ENCODE results near the gene ANKRD33B. TPM values are rescaled to one million over a fixed set of nuclear protein-coding genes. Genes with fewer than 3 reads are reported as not detected.

ANKRD33B gene
- total RNA-seq, 1 experiment from 2014 or later = 6.9 TPM

- Histone ChIP-seq H4K8ac (replicated peaks; ENCODE audit: insufficient read length, low read depth, low read length) (no peak overlapping the region), H3K14ac (ENCODE audit: insufficient read depth, low read length) (no peak overlapping the region), H4K91ac (ENCODE audit: insufficient read length, low read depth, low read length) (no peak overlapping the region), H3K23me2 (ENCODE audit: insufficient read length, low read depth, low read length, poor library complexity, severe bottlenecking) (no peaks in the 10 kb centered on the region), H3K4ac (ENCODE audit: low read depth, low read length) (no peak overlapping the region), H3T11ph (ENCODE audit: low read length) (no peak overlapping the region), H2AK5ac (ENCODE audit: insufficient read length, low read length) (no peak overlapping the region), H2BK12ac (ENCODE audit: insufficient read length, low read depth, low read length) (no peak overlapping the region), H3K27ac (ENCODE audit: insufficient read length, low read depth, low read length) (no peak overlapping the region), H3K27me3 (ENCODE audit: insufficient read depth, low read length) (no peaks in the 10 kb centered on the region), H3K4me2 (ENCODE audit: insufficient read depth, insufficient read length, low read length) (no peak overlapping the region), H3K23ac (ENCODE audit: insufficient read length, low read depth, low read length) (no peak overlapping the region), H3K9me3 (ENCODE audit: control insufficient read depth, low read depth, low read length) (no peaks in the 10 kb centered on the region), H2BK5ac (ENCODE audit: insufficient read length, low read length) (no peak overlapping the region), H3K56ac (ENCODE audit: insufficient read length, low read depth, low read length) (no peak overlapping the region), H2AFZ (ENCODE audit: low read length) (no peak overlapping the region), H3K9ac (ENCODE audit: extremely low read depth, insufficient read length, low read length) (no peak overlapping the region), H3K4me1 (ENCODE audit: insufficient read depth, low read length) (no peaks in the 10 kb centered on the region), H4K20me1 (ENCODE audit: control insufficient read depth, insufficient read depth, insufficient read length) (no peaks in the 10 kb centered on the region), H2BK20ac (ENCODE audit: low read depth, low read length, poor library complexity, severe bottlenecking) (no peak overlapping the region), H3K18ac (ENCODE audit: insufficient read length, low read depth, low read length) (no peak overlapping the region), H2BK120ac (ENCODE audit: low read depth, low read length, poor library complexity, severe bottlenecking) (no peak overlapping the region), H2BK15ac (ENCODE audit: low read depth, low read length) (no peak overlapping the region), H4K5ac (ENCODE audit: insufficient read length, low read depth, low read length) (no peak overlapping the region), H3K79me2 (ENCODE audit: insufficient read depth, low read length) (no peaks in the 10 kb centered on the region), H3K79me1 (ENCODE audit: insufficient read depth, low read depth, low read length, poor library complexity, severe bottlenecking) (no peaks in the 10 kb centered on the region)
- no peak overlapping the region for H3K4me3 Mint-ChIP-seq
- no peak for TF ChIP-seq CTCF (conservative IDR thresholded peaks at IDR 0.05)
- no peaks in the 10 kb centered on the region; a peak in 2 of 5 replicates for H3K9me3 Mint-ChIP-seq
- no peak for DNase-seq
- H3K4me1 Mint-ChIP-seq = peaks cover 13 to 16% of the 10 kb centered on the region in 2 experiments
- no peak overlapping the region for H3K27ac Mint-ChIP-seq
- H3K36me3 Mint-ChIP-seq (ENCODE audit: insufficient read depth in 1 of 3, low read depth in 3 of 3) = peaks cover 0 to 1% (median 0%) of the 10 kb centered on the region in 3 experiments; a peak in 2 of 7 replicates
- no peaks in the 10 kb centered on the region for H3K27me3 Mint-ChIP-seq (ENCODE audit: low read depth)
- WGBS (ENCODE audit: extremely low coverage, insufficient read length, low lambda C conversion rate) = no CpG with 5 or more reads among the region's 8 CpGs
Measured at GRCh38 chr5:10595672-10596309, 31.9 kb downstream of the ANKRD33B start.
